ENCODE data around the gene LARP6. TPM values are rescaled to one million over a fixed set of nuclear protein-coding genes. Genes with fewer than 3 reads are reported as not detected.
"Not testable (repeated sequence)": the region's sequence is repeated elsewhere in the genome, so short reads cannot be mapped to it uniquely, and the experiment has no call there.

Gene LARP6
- total and polyA plus RNA-seq, 3 donors from 2014 or later = 49.6 to 105 (median 57.1) TPM

DNA sequence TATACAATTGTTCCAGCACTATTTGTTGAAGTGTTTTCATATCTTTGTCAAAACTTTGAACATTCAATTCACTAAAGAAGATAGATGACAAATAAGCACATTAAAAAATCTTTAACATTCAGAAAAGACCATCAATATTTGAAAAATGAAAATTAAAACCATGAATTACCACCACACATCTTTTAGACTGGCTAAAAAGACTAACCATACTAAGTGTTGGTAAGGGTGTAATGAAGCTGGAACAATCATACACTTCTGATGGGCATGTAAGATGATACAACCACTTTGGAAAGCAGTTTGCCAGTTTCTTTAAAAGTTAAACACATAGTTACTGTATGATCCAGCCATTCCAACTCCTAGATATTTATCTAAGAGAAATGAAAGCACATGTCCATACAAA lies 33.7 kb downstream of the LARP6 start:
- Histone ChIP-seq H3K27ac (no peak overlapping the region), H3K36me3 (ENCODE audit: low read depth, missing control alignments) (no peaks in the 10 kb centered on the region), H3K9me3 (no peaks in the 10 kb centered on the region), H3K27me3 (no peaks in the 10 kb centered on the region), H3K4me3 (no peak overlapping the region), H3K4me1 (peaks cover 2% of the 10 kb centered on the region)
- DNase-seq = no peak
- TF ChIP-seq CTCF (IDR thresholded peaks at IDR 0.05) = no peak
- no peak for TF ChIP-seq POLR2A (IDR thresholded peaks at IDR 0.05)
- intact Hi-C loops (cut with DNase I; ENCODE audit: low total_unique reads) = no loop called here

DNA sequence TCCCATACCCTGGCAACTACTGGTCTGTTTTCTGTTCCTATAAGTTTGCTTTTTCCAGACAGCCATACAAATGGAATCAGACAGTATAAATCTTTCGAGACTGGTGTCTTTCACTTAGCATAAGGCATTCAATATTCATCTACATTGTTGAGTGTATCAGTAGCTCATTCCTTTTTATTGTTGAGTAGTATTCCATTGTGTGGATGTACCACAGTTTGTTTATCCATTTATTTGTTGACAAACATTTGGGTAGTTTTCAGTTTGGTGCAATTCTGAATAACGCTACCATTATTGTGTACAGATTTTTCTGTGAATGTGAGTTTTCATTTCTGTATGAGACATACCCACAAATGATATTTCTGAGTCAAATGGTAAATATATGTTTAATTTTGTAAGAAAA lies 35.4 kb downstream of the LARP6 start:
- H3K9me3 ChIP-seq = no peaks in the 10 kb centered on the region
- no peak for DNase-seq
- TF ChIP-seq CTCF (IDR thresholded peaks at IDR 0.05) (no peak), POLR2A (IDR thresholded peaks at IDR 0.05) (no peak)
- WGBS, 2 donors = 96% methylated on average over 2 of the region's 2 CpGs
- H3K27me3 ChIP-seq = no peaks in the 10 kb centered on the region
- intact Hi-C loops (cut with DNase I; ENCODE audit: low total_unique reads) = loop anchor here (10.0 kb wide), 1 partner anchor 54 kb away; the partner anchor contains the start of gene UACA
- no peak overlapping the region for H3K27ac ChIP-seq
- no peaks in the 10 kb centered on the region for H3K4me1 ChIP-seq
- no peak overlapping the region for H3K4me3 ChIP-seq
- no peaks in the 10 kb centered on the region for H3K36me3 ChIP-seq (ENCODE audit: low read depth, missing control alignments)

GRCh38 chr15:70817266-70817665 lies 36.7 kb downstream of the LARP6 start:
- H3K27me3 ChIP-seq = no peaks in the 10 kb centered on the region
- no peak for DNase-seq
- no peaks in the 10 kb centered on the region for H3K36me3 ChIP-seq (ENCODE audit: low read depth, missing control alignments)
- no peaks in the 10 kb centered on the region for H3K4me1 ChIP-seq
- no peak overlapping the region for H3K4me3 ChIP-seq
- intact Hi-C loops (cut with DNase I; ENCODE audit: low total_unique reads) = loop anchor here (10.0 kb wide), 1 partner anchor 52 kb away; the partner anchor contains the start of gene UACA
- H3K9me3 ChIP-seq = no peaks in the 10 kb centered on the region
- TF ChIP-seq POLR2A (IDR thresholded peaks at IDR 0.05) = no peak
- TF ChIP-seq CTCF (IDR thresholded peaks at IDR 0.05) = no peak
- H3K27ac ChIP-seq = no peak overlapping the region

GRCh38 chr15:70815604-70816003 lies 38.4 kb downstream of the LARP6 start:
- H3K9me3 ChIP-seq = no peaks in the 10 kb centered on the region
- whole genome bisulfite sequencing, 2 donors = 93 to 94% methylated on average over 5 of the region's 5 CpGs
- intact Hi-C loops (cut with DNase I; ENCODE audit: low total_unique reads) = loop anchor here (10.0 kb wide), 1 partner anchor 51 kb away; the partner anchor contains the start of gene UACA
- no peak overlapping the region for H3K27ac ChIP-seq
- TF ChIP-seq CTCF (IDR thresholded peaks at IDR 0.05) = no peak
- no peak for TF ChIP-seq POLR2A (IDR thresholded peaks at IDR 0.05)
- no peak for DNase-seq
- no peaks in the 10 kb centered on the region for H3K27me3 ChIP-seq
- no peaks in the 10 kb centered on the region for H3K4me1 ChIP-seq
- no peaks in the 10 kb centered on the region for H3K36me3 ChIP-seq (ENCODE audit: low read depth, missing control alignments)
- no peak overlapping the region for H3K4me3 ChIP-seq

DNA sequence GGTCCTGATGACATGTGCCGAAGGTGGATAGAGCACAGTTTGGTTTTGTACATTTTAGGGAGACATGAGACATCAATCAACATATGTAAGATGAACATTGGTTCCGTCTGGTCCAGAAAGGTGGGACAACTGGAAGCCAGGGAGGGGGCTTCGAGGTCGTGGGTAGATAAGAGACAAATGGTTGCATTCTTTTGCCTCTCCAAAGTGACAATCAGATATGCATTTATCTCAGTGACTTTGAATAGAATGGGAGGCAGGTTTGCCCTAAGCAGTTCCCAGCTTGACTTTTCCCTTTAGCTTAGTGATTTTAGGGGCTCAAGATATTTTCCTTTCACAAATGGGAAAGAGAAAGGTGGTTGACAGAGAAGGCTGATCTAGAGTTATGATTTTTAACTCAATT lies 38.9 kb downstream of the LARP6 start:
- not testable (repeated sequence) for DNase-seq; H3K27me3 ChIP-seq; H3K9me3 ChIP-seq; H3K4me1 ChIP-seq; H3K27ac ChIP-seq; H3K4me3 ChIP-seq; H3K36me3 ChIP-seq (ENCODE audit: low read depth, missing control alignments)
- 87 to 89% methylated on average over 4 of the region's 4 CpGs for WGBS, 2 donors
- intact Hi-C loops (cut with DNase I; ENCODE audit: low total_unique reads) = loop anchor here (10.0 kb wide), 1 partner anchor 50 kb away; the partner anchor contains the start of gene UACA

Measured in testis (tissue), 3 donors.